ENCODE data around the gene KIF20A. TPM values are rescaled to one million over a fixed set of nuclear protein-coding genes. Genes with fewer than 3 reads are reported as not detected.
"Not testable (repeated sequence)": the region's sequence is repeated elsewhere in the genome, so short reads cannot be mapped to it uniquely, and the experiment has no call there.

The KIF20A gene
- total RNA-seq = 10 to 100 TPM; 66.6 to 76.3 TPM

DNA sequence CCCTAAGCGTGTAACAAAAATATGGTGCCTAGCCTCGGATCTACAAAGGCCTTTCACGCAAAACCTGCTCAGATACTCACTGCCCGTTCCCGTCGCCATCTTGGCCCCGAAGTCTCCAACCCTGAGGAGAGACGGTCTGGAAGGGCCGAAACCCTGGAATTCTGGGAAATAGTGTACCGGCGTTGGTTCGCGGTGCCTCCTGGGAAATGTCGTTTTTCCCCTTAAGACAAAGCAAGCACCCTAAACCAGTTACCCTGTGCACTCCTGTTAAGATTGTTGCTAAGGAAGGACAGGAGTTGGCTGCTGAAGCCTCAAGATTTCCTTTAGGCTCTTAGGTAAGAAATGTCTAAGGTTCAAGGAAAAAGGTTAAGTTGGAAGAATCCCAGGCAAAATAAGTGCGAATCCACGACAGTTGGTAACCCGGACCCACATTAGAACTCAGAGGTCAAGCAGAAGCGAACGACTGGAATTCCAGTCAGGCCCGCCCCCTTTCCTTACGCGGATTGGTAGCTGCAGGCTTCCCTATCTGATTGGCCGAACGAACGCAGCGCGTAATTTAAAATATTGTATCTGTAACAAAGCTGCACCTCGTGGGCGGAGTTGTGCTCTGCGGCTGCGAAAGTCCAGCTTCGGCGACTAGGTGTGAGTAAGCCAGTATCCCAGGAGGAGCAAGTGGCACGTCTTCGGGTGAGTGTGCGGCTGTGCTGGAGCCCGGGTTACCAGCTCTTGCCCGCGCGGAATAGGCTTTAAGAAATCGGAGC lies at the start of gene KIF20A, which contains the start of gene BRD8:
Gene KIF20A (plus strand): TSS at position 597 of the 761 bp plus-strand sequence. CDS start 569 bp downstream, outside the sequence.
Gene BRD8 (minus strand): TSS at position 115 of the 761 bp plus-strand sequence. CDS start 16 bp downstream, at position 99.
- peak; percentile 93 for ATAC-seq
- no peaks in the 10 kb centered on the region for H3K9me3 Mint-ChIP-seq (ENCODE audit: low read depth)
- no peaks in the 10 kb centered on the region for H3K27me3 Mint-ChIP-seq
- peak within 1 kb of the TSS; percentile 73 for H3K27ac Mint-ChIP-seq
- ChIA-PET POLR2A (interaction anchor here (0.6 to 1.2 kb wide), 10 partner anchors 10 to 425 kb away, joined by 3 to 10 read pairs (median 4); partner anchors contain the start of genes CDC23, ETF1 and FAM53C), CTCF (interaction anchor here (0.5 to 4.4 kb wide), 12 partner anchors 8 to 325 kb away, joined by 3 to 33 read pairs (median 4); partner anchors contain the start of genes CDC23, EGR1 and KDM3B)
- peaks cover 16% of the 10 kb centered on the region for H3K4me1 Mint-ChIP-seq
- peak; percentile 96 for DNase-seq
- intact Hi-C loops (cut with DNase I, micrococcal nuclease) = loop anchor here (1.0 to 5.0 kb wide), 15 partner anchors 35 to 1384 kb away; partner anchors contain the start of genes CDC23 (in 2 of the 2), CDC25C (in 2 of the 2), ETF1 (in 2 of the 2) and FAM13B (in 1 of the 2)
- peaks cover 41% of the 10 kb centered on the region for H3K36me3 Mint-ChIP-seq (ENCODE audit: low read depth)
- no peak within 1 kb of the TSS for H3K4me3 Mint-ChIP-seq

DNA sequence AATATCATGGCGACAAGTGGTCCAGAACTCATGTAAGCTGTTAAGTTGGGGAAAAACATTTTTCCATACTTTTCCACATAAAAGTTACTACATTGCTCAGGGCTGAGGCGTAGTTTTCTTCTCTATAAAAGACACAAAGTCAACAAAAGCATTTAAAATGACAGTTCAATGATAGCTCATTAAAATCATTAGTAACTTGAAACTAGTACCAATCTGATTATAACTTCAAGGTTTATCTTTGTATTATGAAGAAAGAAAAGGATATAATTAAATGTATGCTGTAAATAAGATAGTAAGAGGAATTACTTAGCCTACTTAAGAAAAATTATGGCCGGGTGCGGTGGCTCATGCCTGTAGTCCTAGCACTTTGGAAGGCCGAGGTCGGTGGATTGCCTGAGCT lies 49.6 kb upstream of the KIF20A start:
- Mint-ChIP-seq H3K27me3 (peaks cover 2% of the 10 kb centered on the region), H3K4me3 (no peak overlapping the region), H3K36me3 (ENCODE audit: low read depth) (no peaks in the 10 kb centered on the region), H3K4me1 (peaks cover 3% of the 10 kb centered on the region), H3K9me3 (ENCODE audit: low read depth) (no peaks in the 10 kb centered on the region), H3K27ac (no peak overlapping the region)
- POLR2A ChIA-PET = no interaction called here
- CTCF ChIA-PET = interaction anchor here (1.2 to 8.1 kb wide), 5 partner anchors 19 to 351 kb away, joined by 3 to 127 read pairs (median 4); no protein-coding TSS in a partner anchor
- ATAC-seq (no peak), DNase-seq (no peak)
- intact Hi-C loops (cut with DNase I, micrococcal nuclease) = no loop called here

DNA sequence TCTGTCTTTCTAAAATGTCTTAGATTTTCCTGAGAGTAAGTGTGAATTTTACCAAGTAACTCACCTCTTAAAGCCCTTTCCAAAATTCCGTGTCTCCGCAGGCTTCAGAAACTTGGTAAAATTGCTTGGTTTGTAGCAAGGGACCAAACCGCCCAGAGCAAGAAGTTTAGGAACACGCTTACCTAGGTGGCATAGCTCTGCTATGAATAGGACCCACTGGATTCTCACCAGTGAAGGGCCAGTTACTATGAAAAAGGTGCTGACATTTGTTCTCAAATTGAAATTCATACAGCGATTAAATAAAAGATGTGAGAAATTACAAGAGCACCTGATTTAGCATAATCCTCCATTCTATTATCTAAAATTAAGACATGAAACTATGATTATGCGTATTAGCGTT lies 46.4 kb upstream of the KIF20A start:
- ATAC-seq = no peak
- no peak overlapping the region for H3K27ac Mint-ChIP-seq
- peak overlapping the region; percentile 68 for H3K4me3 Mint-ChIP-seq
- DNase-seq = no peak
- H3K4me1 Mint-ChIP-seq = peaks cover 3% of the 10 kb centered on the region
- peaks cover 2% of the 10 kb centered on the region for H3K27me3 Mint-ChIP-seq
- no peaks in the 10 kb centered on the region for H3K36me3 Mint-ChIP-seq (ENCODE audit: low read depth)
- no peaks in the 10 kb centered on the region for H3K9me3 Mint-ChIP-seq (ENCODE audit: low read depth)
- ChIA-PET POLR2A (interaction anchor here (0.6 kb wide), 1 partner anchor 372 kb away, joined by 3 read pairs; no protein-coding TSS in a partner anchor), CTCF (interaction anchor here (0.6 to 8.1 kb wide), 20 partner anchors 8 to 503 kb away, joined by 3 to 127 read pairs (median 5); partner anchors contain the start of gene FAM13B)
- intact Hi-C loops (cut with DNase I, micrococcal nuclease) = loop anchor here in 1 of 2 experiments (10.0 kb wide), 1 partner anchor 498 kb away; no protein-coding TSS in a partner anchor

DNA sequence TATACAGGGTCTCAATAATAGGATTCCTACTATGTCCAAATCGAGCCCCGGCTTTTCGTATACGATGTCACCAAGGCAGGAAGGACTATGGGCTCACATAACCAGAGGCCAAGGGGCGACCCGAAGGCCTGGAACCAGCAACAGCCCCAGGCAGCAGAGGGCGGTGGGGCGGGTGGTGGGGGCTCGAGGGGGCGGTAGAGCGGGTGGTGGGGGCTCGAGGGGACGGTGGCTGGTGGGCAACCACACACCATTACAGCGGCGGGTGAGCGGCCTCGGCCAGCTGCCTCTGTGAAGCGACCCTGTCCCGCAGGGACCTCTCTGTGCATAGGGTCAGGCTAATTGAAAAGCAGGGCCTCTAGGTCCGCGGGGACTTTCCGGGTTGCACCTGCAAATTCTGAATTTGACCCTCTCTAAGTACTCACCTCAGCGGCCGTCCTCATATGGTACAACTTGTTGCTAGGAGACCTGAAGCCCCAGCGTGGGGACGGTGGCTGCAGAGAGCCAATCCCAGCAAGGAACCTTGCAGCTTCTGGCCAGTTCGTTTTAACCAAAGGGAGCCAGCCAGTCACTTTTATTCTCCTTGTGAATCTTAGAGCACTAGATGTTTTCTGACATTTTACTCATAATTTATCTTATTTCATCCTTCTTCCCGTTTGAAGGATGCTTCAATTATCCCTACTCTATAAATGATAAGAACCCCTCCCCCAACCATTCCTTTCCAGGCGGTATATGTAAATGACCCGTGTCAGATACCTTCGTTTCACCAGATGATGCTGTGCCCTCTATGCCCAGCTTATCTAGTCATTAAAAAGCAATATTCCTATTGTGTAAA lies 39.7 kb upstream of the KIF20A start, which contains the start of gene NME5:
Gene NME5 (minus strand): TSS at position 480 of the 832 bp plus-strand sequence. CDS start 648 bp downstream, outside the sequence.
- H3K4me3 Mint-ChIP-seq = no peak within 1 kb of the TSS
- H3K27ac Mint-ChIP-seq = no peak within 1 kb of the TSS
- DNase-seq = peak; percentile 30
- H3K9me3 Mint-ChIP-seq (ENCODE audit: low read depth) = no peaks in the 10 kb centered on the region
- ChIA-PET POLR2A (no interaction called here), CTCF (interaction anchor here (0.6 to 2.0 kb wide), 6 partner anchors 9 to 103 kb away, joined by 3 to 9 read pairs (median 4); no protein-coding TSS in a partner anchor)
- peaks cover 4% of the 10 kb centered on the region for H3K27me3 Mint-ChIP-seq
- no peaks in the 10 kb centered on the region for H3K36me3 Mint-ChIP-seq (ENCODE audit: low read depth)
- peak; percentile 30 for ATAC-seq
- intact Hi-C loops (cut with DNase I, micrococcal nuclease) = loop anchor here in 1 of 2 experiments (10.0 kb wide), 1 partner anchor 504 kb away; no protein-coding TSS in a partner anchor
- H3K4me1 Mint-ChIP-seq = peaks cover 3% of the 10 kb centered on the region

DNA sequence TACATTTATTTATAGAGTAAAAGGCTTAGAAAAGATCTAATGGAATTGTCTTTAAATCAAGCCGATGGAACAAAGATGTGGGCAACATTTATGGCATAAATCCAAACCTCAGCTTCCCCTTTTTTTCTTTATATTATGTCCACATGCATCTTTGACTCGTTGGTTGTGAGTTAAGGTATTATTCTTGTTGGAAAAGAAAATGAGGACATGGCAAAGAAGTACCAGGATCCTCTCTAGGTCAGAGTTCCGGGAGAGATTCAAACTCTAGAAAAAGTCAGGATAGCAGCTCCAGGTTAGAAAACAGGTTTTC lies 39.2 kb upstream of the KIF20A start:
- Mint-ChIP-seq H3K27ac (no peak overlapping the region), H3K27me3 (peaks cover 4% of the 10 kb centered on the region), H3K36me3 (ENCODE audit: low read depth) (no peaks in the 10 kb centered on the region), H3K9me3 (ENCODE audit: low read depth) (no peaks in the 10 kb centered on the region), H3K4me1 (peaks cover 3% of the 10 kb centered on the region), H3K4me3 (no peak overlapping the region)
- intact Hi-C loops (cut with DNase I, micrococcal nuclease) = loop anchor here in 1 of 2 experiments (10.0 kb wide), 1 partner anchor 505 kb away; no protein-coding TSS in a partner anchor
- no peak for DNase-seq
- CTCF ChIA-PET = interaction anchor here (1.1 to 2.0 kb wide), 4 partner anchors 9 to 103 kb away, joined by 3 to 9 read pairs (median 5); no protein-coding TSS in a partner anchor
- POLR2A ChIA-PET = no interaction called here
- no peak for ATAC-seq

DNA sequence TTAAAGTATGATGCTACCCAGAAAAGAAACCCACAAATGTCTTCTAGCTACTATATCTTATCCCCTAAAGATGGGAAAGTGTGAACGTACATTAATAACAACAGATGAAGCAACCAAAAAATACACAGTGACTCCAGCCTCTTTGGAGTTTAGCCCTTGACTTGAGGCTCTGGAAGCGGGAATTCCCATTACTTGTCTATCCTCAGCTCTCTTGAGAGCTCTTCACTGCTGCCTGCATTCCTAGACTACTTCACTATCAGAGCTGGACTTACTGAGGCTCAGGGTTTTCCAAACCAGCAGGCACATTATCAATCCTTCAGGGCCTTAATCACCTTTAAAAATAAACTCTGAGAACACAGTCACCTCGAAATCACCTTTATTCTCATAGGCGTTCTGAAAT lies 38.6 kb upstream of the KIF20A start:
- H3K9me3 Mint-ChIP-seq (ENCODE audit: low read depth) = no peaks in the 10 kb centered on the region
- ChIA-PET CTCF (interaction anchor here (0.6 to 2.0 kb wide), 5 partner anchors 8 to 104 kb away, joined by 3 to 9 read pairs (median 4); no protein-coding TSS in a partner anchor), POLR2A (no interaction called here)
- peaks cover 4% of the 10 kb centered on the region for H3K27me3 Mint-ChIP-seq
- H3K27ac Mint-ChIP-seq = no peak overlapping the region
- no peak for DNase-seq
- H3K4me3 Mint-ChIP-seq = no peak overlapping the region
- peaks cover 3% of the 10 kb centered on the region for H3K4me1 Mint-ChIP-seq
- intact Hi-C loops (cut with DNase I, micrococcal nuclease) = no loop called here
- no peaks in the 10 kb centered on the region for H3K36me3 Mint-ChIP-seq (ENCODE audit: low read depth)
- no peak for ATAC-seq

DNA sequence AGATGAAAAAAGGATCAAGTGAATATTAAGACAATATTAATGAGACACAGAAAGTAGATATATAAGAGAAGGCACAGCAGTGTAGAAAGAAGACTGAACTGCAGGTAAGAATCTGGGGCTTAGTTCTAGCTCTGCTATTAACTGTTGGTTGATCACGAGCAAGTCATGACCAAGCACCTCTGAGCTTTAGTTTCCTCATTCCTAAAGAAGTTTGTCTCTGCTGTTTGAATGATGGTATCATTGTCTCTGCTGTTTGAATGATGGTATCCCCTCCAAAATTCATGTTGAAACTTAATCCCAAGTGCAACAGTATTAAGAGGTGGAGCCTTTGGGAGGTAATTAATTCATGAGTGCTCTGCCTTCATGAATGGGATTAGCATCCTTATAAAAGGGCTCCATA lies 37.2 kb upstream of the KIF20A start:
- no peak overlapping the region for H3K27ac Mint-ChIP-seq
- intact Hi-C loops (cut with DNase I, micrococcal nuclease) = no loop called here
- DNase-seq = no peak
- peaks cover 3% of the 10 kb centered on the region for H3K4me1 Mint-ChIP-seq
- no peak for ATAC-seq
- POLR2A ChIA-PET = no interaction called here
- H3K36me3 Mint-ChIP-seq (ENCODE audit: low read depth) = no peaks in the 10 kb centered on the region
- H3K27me3 Mint-ChIP-seq = peaks cover 4% of the 10 kb centered on the region
- H3K9me3 Mint-ChIP-seq (ENCODE audit: low read depth) = no peaks in the 10 kb centered on the region
- CTCF ChIA-PET = interaction anchor here (1.0 kb wide), 1 partner anchor 8 kb away, joined by 3 read pairs; no protein-coding TSS in a partner anchor
- no peak overlapping the region for H3K4me3 Mint-ChIP-seq

DNA sequence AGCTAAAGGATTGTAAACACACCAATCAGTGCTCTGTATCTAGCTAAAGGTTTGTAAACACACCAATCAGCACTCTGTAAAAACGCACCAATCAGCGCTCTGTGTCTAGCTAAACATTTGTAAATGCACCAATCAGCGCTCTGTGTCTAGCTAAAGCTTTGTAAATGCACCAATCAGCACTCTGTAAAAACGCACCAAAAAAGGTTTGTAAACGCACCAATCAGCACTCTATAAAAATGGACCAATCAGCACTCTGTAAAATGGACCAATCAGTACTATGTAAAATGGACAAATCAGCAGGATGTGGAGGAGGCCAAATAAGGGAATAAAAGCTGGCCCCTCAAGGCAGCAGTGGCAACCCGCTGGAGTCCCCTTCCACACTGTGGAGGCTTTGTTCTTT lies 35.3 kb upstream of the KIF20A start:
- H3K4me1 Mint-ChIP-seq; H3K27me3 Mint-ChIP-seq; ATAC-seq; H3K27ac Mint-ChIP-seq; DNase-seq; intact Hi-C loops (cut with DNase I, micrococcal nuclease); H3K9me3 Mint-ChIP-seq (ENCODE audit: low read depth); POLR2A ChIA-PET; H3K36me3 Mint-ChIP-seq (ENCODE audit: low read depth); H3K4me3 Mint-ChIP-seq: not testable (repeated sequence)
- CTCF ChIA-PET = interaction anchor here (1.1 to 2.0 kb wide), 5 partner anchors 10 to 74 kb away, joined by 3 to 9 read pairs (median 4); no protein-coding TSS in a partner anchor

DNA sequence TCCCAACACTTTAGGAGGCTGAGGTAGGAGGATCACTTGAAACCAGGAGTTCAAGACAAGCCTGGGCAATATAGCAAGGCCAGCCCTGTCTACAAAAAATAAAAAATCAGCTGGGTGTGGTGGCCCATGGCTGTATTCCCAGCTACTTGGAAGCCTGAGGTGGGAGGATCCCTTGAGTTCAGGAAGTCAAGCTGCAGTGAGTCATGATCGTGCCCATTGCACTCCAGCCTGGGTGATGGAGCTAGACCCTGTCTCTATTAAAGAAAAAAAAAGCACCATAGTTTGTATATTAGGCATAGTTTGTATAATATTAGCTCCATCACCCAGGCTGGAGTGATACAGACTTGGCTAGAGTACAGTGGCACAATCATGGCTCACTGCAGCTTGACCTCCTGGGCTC lies 30.1 kb upstream of the KIF20A start:
- Mint-ChIP-seq H3K9me3 (ENCODE audit: low read depth) (no peaks in the 10 kb centered on the region), H3K4me3 (no peak overlapping the region), H3K4me1 (no peaks in the 10 kb centered on the region), H3K27ac (no peak overlapping the region), H3K27me3 (no peaks in the 10 kb centered on the region), H3K36me3 (ENCODE audit: low read depth) (no peaks in the 10 kb centered on the region)
- POLR2A ChIA-PET = interaction anchor here (0.5 kb wide), 1 partner anchor 134 kb away, joined by 3 read pairs; no protein-coding TSS in a partner anchor
- intact Hi-C loops (cut with DNase I, micrococcal nuclease) = no loop called here
- DNase-seq (no peak), ATAC-seq (no peak)
- CTCF ChIA-PET = interaction anchor here (0.6 to 1.9 kb wide), 5 partner anchors 9 to 113 kb away, joined by 3 to 4 read pairs (median 3); partner anchors contain the start of gene BRD8

DNA sequence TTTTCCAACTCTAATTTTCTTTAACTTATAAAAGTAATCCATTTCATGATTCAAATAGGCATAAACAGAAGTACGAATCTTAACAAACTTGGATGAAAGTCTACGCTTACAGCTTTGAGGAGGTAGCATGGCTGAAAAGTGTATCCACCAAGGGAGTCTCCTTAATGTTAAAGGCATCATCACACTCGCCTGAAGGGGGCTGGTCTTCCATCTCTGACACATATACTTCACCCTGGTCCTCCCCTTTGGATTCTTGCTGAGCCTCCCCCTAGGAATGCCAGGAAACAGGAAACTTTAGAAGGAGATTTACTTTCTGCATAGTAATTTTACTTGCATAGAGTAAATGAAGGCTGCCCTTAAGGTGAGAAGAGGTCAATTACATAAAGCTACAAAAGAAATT lies 29.4 kb upstream of the KIF20A start:
- intact Hi-C loops (cut with DNase I, micrococcal nuclease) = no loop called here
- no peak overlapping the region for H3K4me3 Mint-ChIP-seq
- no peaks in the 10 kb centered on the region for H3K36me3 Mint-ChIP-seq (ENCODE audit: low read depth)
- H3K4me1 Mint-ChIP-seq = no peaks in the 10 kb centered on the region
- CTCF ChIA-PET = interaction anchor here (1.1 to 1.9 kb wide), 3 partner anchors 16 to 113 kb away, joined by 3 to 4 read pairs (median 3); no protein-coding TSS in a partner anchor
- POLR2A ChIA-PET = no interaction called here
- no peak overlapping the region for H3K27ac Mint-ChIP-seq
- DNase-seq (no peak), ATAC-seq (no peak)
- H3K9me3 Mint-ChIP-seq (ENCODE audit: low read depth) = no peaks in the 10 kb centered on the region
- H3K27me3 Mint-ChIP-seq = no peaks in the 10 kb centered on the region
